Measurements from ENCODE around the gene PRKD3.

The PRKD3 gene

DNA sequence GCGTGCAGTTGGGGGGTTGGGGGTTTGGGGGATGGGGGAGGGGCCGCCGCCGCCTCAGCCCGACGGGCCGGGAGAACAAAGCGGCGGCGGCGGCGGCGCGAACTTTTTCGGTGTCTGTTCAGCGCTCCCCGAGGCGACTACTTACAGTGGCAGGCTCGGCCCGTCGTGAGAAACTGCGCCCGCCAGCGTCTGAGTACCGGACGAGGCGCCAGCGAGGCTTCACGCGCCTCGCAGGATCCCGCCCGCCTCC, 172 bp downstream of the PRKD3 start:
- peak overlapping the region in 1 of 2 donors; percentile 70 for H3K4me3 ChIP-seq (ENCODE audit: low read depth in 1 of 2, low read length in 2 of 2)
- no peaks in the 10 kb centered on the region for H3K27me3 ChIP-seq (ENCODE audit: control insufficient read depth in 1 of 2, insufficient read depth in 2 of 2, low read length in 2 of 2)
- peaks cover 33% of the 10 kb centered on the region for H3K4me1 ChIP-seq (ENCODE audit: insufficient read depth, low read length)
- H3K9ac ChIP-seq (ENCODE audit: low read length): no peak overlapping the region
- H3K9me3 ChIP-seq (ENCODE audit: low read length): no peaks in the 10 kb centered on the region
- H3K36me3 ChIP-seq (ENCODE audit: insufficient read depth, low read length): no peaks in the 10 kb centered on the region
- peak overlapping the region; percentile 72 for H3K27ac ChIP-seq (ENCODE audit: low read depth, low read length)

DNA sequence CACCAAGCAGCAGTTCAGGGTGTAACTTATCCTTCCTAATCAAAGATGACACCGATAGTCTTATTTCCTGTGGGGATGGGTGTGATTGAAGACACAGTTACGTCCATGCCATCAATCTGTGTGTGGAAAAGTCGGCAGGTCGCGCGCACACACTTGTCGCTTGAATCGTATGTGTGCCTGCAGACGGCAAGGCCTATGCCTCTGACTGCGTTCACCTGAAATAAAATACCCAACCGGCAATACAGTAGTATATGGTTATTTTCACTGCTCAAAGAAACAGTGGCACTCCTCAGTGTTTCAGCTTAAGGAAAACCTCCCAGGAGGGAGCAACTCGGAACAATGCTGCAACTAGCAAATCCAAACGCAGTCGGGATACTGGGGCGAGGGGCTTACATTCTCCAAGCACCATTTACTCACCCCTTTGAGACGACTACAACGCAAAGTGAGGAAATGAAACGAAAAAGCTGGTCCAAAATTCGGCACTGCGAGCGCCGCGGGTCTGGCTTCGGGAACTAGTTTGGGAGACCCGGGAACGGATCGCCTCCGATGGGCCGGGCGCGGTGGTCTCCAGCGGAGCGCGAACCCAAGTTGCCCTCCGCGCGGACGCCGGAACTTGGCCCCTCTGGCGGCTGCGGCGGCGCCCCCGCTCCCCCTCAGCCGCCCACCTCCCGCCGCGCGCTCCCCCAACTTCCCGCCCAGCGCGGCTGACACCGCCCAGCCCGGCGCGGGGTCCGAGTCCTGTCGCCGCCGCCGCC, 675 bp downstream of the PRKD3 start:
- Histone ChIP-seq H3K4me1 (ENCODE audit: insufficient read depth, low read length) (peaks cover 38% of the 10 kb centered on the region), H3K27ac (ENCODE audit: low read depth, low read length) (peak overlapping the region; percentile 72), H3K9me3 (ENCODE audit: low read length) (no peaks in the 10 kb centered on the region), H3K27me3 (ENCODE audit: control insufficient read depth in 1 of 2, insufficient read depth in 2 of 2, low read length in 2 of 2) (no peaks in the 10 kb centered on the region), H3K36me3 (ENCODE audit: insufficient read depth, low read length) (no peaks in the 10 kb centered on the region), H3K9ac (ENCODE audit: low read length) (peak overlapping the region; percentile 94), H3K4me3 (ENCODE audit: low read depth in 1 of 2, low read length in 2 of 2) (peak overlapping the region; percentile 70 to 97)

DNA sequence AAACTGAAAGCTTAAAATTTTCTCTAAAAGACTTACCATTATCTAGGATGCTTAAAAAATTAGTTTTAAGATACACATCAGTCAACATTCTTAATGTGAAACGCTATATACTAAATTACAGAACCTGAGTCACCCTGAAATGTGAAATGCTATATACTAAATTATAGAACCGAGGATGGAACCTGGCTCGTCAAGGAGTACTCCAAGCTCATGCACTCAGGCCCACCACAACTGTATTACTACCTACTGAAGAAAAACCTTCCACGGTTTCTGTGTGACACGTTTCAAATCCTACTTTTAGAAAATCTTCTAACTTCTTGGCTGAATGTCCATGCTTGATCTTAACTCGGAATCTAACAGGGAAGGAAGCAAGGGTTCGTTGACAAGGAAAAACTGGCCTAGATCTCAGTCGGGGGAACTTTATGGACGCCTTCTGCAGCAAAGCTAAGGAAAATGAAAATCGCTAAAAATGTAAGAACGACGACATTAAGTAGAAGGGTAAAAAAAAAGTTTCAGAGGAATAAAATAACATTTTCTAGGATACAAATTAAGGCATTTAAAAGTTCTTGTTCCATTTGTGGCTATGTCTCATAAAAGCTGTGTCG, 1.4 kb downstream of the PRKD3 start:
- Histone ChIP-seq H3K27me3 (ENCODE audit: control insufficient read depth in 1 of 2, insufficient read depth in 2 of 2, low read length in 2 of 2) (no peaks in the 10 kb centered on the region), H3K4me3 (ENCODE audit: low read depth in 1 of 2, low read length in 2 of 2) (peak overlapping the region; percentile 70 to 97), H3K9me3 (ENCODE audit: low read length) (no peaks in the 10 kb centered on the region), H3K36me3 (ENCODE audit: insufficient read depth, low read length) (no peaks in the 10 kb centered on the region), H3K9ac (ENCODE audit: low read length) (peak overlapping the region; percentile 94), H3K27ac (ENCODE audit: low read depth, low read length) (peak overlapping the region; percentile 72), H3K4me1 (ENCODE audit: insufficient read depth, low read length) (peaks cover 45% of the 10 kb centered on the region)

DNA sequence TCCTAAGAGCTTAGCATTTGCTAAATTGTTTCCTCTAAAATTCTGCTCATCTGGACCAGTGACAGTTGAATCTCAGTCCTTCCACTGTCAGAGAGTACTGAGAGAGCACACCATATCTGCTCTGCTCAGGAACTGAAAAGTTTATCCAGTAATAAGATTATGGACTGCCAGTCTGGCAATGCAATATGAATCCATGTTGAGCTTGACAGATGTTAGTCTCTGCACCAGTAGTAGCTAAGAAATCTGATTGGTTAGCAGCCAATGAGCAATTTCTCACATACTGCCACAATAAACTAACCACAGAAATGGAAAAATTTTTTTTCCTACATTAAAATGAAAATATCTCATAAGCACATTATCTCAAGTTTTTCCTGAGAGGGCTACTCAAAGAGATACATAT, 2.3 kb downstream of the PRKD3 start:
- Histone ChIP-seq H3K9me3 (ENCODE audit: low read length) (no peaks in the 10 kb centered on the region), H3K27ac (ENCODE audit: low read depth, low read length) (no peak overlapping the region), H3K9ac (ENCODE audit: low read length) (no peak overlapping the region), H3K27me3 (ENCODE audit: control insufficient read depth in 1 of 2, insufficient read depth in 2 of 2, low read length in 2 of 2) (no peaks in the 10 kb centered on the region), H3K4me1 (ENCODE audit: insufficient read depth, low read length) (peaks cover 54% of the 10 kb centered on the region), H3K36me3 (ENCODE audit: insufficient read depth, low read length) (no peaks in the 10 kb centered on the region), H3K4me3 (ENCODE audit: low read depth in 1 of 2, low read length in 2 of 2) (peak overlapping the region in 1 of 2 donors; percentile 97)

DNA sequence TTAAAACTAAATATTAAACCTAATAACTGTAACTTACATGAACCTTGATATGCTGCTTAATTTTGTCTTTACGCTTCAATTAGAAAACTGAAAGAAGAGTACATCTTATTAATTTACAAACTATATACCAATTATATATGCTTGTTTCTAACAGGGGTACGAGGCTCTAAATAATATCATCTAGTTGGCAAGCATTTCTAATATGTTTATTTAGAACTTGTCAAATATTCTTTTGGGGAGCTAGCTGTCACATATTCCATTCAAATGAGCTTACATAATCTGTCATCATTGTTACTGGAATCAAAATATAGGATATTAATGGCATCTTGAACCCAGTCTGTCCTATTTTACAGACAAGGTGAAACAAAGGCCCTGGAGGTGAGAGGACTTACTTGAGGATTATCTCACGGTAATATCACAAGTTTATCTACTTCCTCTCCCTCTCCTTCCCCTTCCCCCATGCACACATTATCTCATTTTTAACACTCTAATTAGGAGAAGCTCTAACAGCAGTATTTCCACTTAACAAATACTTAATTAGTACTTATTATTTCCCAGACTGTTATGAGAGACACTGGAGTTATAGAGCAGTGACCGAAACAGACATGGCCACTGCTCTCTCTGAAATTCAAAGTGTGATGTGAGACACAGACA, 3.5 kb downstream of the PRKD3 start:
- H3K4me1 ChIP-seq (ENCODE audit: insufficient read depth, low read length): peaks cover 59% of the 10 kb centered on the region
- H3K9ac ChIP-seq (ENCODE audit: low read length): no peak overlapping the region
- peak overlapping the region in 1 of 2 donors; percentile 97 for H3K4me3 ChIP-seq (ENCODE audit: low read depth in 1 of 2, low read length in 2 of 2)

DNA sequence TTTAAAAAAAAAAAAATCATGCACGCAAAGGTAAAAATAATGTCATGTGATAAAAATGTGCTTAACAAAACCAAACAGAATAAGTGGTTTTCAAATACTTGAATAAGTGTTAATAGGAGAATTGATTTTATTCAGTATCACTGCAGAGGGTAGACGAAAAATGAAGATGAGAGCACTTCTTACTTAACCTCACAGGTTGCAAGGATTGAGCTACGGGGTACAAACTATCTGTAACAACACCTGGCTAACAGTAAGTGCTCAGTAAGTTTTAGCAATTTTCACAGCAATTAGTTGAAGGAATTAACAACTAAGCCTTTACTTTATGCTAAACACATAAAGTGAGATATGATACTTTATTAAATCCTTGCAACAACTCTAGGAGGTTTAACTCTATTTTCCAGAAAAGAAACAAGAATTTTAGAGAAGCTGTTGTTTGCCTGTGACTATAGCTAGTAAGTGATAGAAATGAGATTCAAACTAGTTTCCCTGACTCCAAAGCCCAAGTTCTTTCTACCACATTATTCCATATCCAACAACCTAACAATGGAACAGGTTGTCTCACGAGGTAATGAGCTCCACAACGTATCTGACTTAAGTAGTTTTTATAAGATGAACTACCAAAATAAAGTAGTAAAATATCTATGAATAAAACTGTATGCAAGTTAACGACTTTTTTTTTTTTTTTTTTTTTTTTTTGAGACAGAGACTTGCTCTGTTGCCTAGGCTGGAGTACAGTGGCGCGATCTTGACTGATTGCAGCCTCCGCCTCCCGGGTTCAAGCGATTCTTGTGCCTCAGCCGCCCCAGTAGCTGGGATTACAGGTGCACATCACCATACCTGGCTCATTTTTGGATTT, 4.7 kb downstream of the PRKD3 start:
- H3K27me3 ChIP-seq (ENCODE audit: control insufficient read depth in 1 of 2, insufficient read depth in 2 of 2, low read length in 2 of 2): no peaks in the 10 kb centered on the region
- H3K4me1 ChIP-seq (ENCODE audit: insufficient read depth, low read length): peaks cover 60% of the 10 kb centered on the region
- H3K9me3 ChIP-seq (ENCODE audit: low read length): no peaks in the 10 kb centered on the region
- no peaks in the 10 kb centered on the region for H3K36me3 ChIP-seq (ENCODE audit: insufficient read depth, low read length)
- H3K9ac ChIP-seq (ENCODE audit: low read length): no peak overlapping the region
- no peak overlapping the region for H3K27ac ChIP-seq (ENCODE audit: low read depth, low read length)
- no peak overlapping the region for H3K4me3 ChIP-seq (ENCODE audit: low read depth in 1 of 2, low read length in 2 of 2)

More for the DNA sequence above, 3.5 kb downstream of the PRKD3 start:
- Histone ChIP-seq H3K36me3 (ENCODE audit: insufficient read depth, low read length) (no peaks in the 10 kb centered on the region), H3K9me3 (ENCODE audit: low read length) (no peaks in the 10 kb centered on the region), H3K27ac (ENCODE audit: low read depth, low read length) (no peak overlapping the region), H3K27me3 (ENCODE audit: control insufficient read depth in 1 of 2, insufficient read depth in 2 of 2, low read length in 2 of 2) (no peaks in the 10 kb centered on the region)

DNA sequence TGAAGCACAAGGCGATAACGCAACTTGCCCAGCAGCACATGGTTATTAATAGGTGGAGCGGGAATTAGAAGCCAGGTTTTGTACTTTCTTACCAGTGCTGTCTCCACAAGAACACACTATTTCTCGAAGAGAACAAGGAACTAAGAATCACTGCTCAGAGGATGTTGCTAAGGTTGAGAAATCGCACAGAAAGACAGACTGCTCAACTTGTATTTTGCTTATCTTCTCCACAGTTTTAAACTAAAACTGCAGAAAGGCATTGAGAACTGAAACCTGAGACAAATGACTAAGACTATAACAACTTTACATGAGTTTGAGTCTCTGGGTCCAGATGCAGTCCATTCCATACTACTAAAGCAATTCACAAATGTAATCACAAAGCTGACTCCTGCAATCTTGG, 6.2 kb downstream of the PRKD3 start:
- no peaks in the 10 kb centered on the region for H3K27me3 ChIP-seq (ENCODE audit: control insufficient read depth in 1 of 2, insufficient read depth in 2 of 2, low read length in 2 of 2)
- no peak overlapping the region for H3K9ac ChIP-seq (ENCODE audit: low read length)
- no peak overlapping the region for H3K4me3 ChIP-seq (ENCODE audit: low read depth in 1 of 2, low read length in 2 of 2)
- no peak overlapping the region for H3K27ac ChIP-seq (ENCODE audit: low read depth, low read length)
- no peaks in the 10 kb centered on the region for H3K36me3 ChIP-seq (ENCODE audit: insufficient read depth, low read length)
- H3K9me3 ChIP-seq (ENCODE audit: low read length): no peaks in the 10 kb centered on the region
- peaks cover 70% of the 10 kb centered on the region for H3K4me1 ChIP-seq (ENCODE audit: insufficient read depth, low read length)

DNA sequence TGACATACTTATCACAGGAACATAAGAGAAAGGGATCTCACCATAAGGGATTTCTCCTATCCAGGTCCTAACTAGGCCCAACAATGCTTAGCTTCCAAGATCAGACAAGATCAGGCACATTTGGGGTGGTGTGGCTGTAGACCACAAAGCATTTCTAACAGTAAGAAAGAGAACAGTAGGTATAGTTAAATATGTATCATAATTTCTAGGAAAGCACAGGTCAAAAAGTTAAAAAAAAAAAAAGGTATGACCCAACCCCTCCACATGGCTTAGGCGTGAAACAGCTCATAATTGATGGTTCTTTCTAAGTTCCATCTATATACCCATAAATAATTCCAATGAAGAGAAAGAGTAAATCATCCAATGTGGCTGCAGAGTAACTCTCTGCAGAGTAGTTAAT, 6.9 kb downstream of the PRKD3 start:
- no peak overlapping the region for H3K4me3 ChIP-seq (ENCODE audit: low read depth in 1 of 2, low read length in 2 of 2)
- no peaks in the 10 kb centered on the region for H3K9me3 ChIP-seq (ENCODE audit: low read length)
- peaks cover 74% of the 10 kb centered on the region for H3K4me1 ChIP-seq (ENCODE audit: insufficient read depth, low read length)
- H3K27me3 ChIP-seq (ENCODE audit: control insufficient read depth in 1 of 2, insufficient read depth in 2 of 2, low read length in 2 of 2): no peaks in the 10 kb centered on the region
- no peaks in the 10 kb centered on the region for H3K36me3 ChIP-seq (ENCODE audit: insufficient read depth, low read length)
- no peak overlapping the region for H3K27ac ChIP-seq (ENCODE audit: low read depth, low read length)
- H3K9ac ChIP-seq (ENCODE audit: low read length): no peak overlapping the region

DNA sequence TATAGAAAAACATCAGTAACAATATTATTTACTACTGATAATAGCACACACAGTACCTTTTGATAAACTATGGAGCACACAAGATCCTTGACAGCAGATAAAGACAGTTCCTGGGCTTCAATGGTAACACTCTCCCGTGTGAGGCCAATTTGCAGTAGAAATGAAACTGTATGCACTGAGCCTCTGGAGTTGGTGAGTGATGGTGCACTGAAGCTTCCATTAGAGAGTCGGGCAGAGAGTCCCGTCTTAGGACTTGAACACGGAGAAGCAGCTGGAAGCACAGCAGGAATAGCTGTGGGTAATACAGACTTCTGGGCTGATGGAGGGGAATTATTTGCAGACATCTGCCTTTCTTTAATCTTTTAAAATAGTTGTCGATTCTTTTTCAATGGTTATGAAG, 8.5 kb downstream of the PRKD3 start:
- Histone ChIP-seq H3K36me3 (ENCODE audit: insufficient read depth, low read length) (no peaks in the 10 kb centered on the region), H3K4me1 (ENCODE audit: insufficient read depth, low read length) (peaks cover 73% of the 10 kb centered on the region), H3K27me3 (ENCODE audit: control insufficient read depth in 1 of 2, insufficient read depth in 2 of 2, low read length in 2 of 2) (no peaks in the 10 kb centered on the region), H3K9ac (ENCODE audit: low read length) (no peak overlapping the region), H3K9me3 (ENCODE audit: low read length) (no peaks in the 10 kb centered on the region), H3K4me3 (ENCODE audit: low read depth in 1 of 2, low read length in 2 of 2) (no peak overlapping the region), H3K27ac (ENCODE audit: low read depth, low read length) (no peak overlapping the region)

DNA sequence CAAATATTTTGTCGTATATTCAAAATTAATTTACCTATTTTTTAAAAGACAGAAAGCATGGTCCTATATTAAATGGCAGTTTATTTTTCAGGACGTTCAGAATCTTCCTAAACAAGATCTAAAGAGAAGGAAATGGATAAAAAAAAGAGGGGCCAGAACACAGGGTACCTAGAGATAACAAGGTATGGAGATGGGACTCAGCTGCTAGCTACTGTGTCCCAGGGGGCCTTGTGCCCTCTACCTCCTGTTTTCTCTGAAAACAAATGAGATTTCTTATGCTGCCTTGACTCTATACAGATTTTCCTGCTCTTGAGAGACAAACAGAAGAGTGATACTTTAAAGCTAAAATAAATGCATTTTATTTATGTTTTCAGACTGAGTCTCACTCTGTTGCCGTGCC, 9.3 kb downstream of the PRKD3 start:
- Histone ChIP-seq H3K9ac (ENCODE audit: low read length) (no peak overlapping the region), H3K27ac (ENCODE audit: low read depth, low read length) (no peak overlapping the region), H3K27me3 (ENCODE audit: control insufficient read depth in 1 of 2, insufficient read depth in 2 of 2, low read length in 2 of 2) (no peaks in the 10 kb centered on the region), H3K4me1 (ENCODE audit: insufficient read depth, low read length) (peaks cover 68% of the 10 kb centered on the region), H3K9me3 (ENCODE audit: low read length) (no peaks in the 10 kb centered on the region), H3K36me3 (ENCODE audit: insufficient read depth, low read length) (no peaks in the 10 kb centered on the region), H3K4me3 (ENCODE audit: low read depth in 1 of 2, low read length in 2 of 2) (no peak overlapping the region)

DNA sequence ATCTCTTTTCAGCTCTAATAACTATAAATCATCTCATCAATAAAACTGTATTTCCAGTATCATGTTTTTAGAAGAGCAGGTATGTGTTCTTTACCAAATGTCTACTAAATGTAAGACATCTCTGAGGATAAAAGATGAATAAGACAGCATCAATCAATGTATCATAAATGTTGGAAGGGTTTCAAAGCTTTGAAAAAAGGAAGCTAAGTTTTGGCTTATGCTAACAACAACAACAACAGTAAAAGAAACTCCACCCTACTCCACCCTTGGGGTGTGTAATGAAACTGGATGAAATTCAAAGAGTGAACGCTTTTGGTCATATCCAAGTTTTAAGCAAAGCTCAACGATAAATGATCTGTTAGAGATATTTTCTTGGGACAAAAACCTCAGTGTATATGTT, 17.1 kb downstream of the PRKD3 start:
- H3K36me3 ChIP-seq (ENCODE audit: insufficient read depth, low read length): no peaks in the 10 kb centered on the region
- H3K4me1 ChIP-seq (ENCODE audit: insufficient read depth, low read length): peaks cover 12% of the 10 kb centered on the region
- no peak overlapping the region for H3K4me3 ChIP-seq (ENCODE audit: low read depth in 1 of 2, low read length in 2 of 2)
- H3K9me3 ChIP-seq (ENCODE audit: low read length): no peaks in the 10 kb centered on the region
- no peak overlapping the region for H3K27ac ChIP-seq (ENCODE audit: low read depth, low read length)
- H3K27me3 ChIP-seq (ENCODE audit: control insufficient read depth in 1 of 2, insufficient read depth in 2 of 2, low read length in 2 of 2): no peaks in the 10 kb centered on the region
- H3K9ac ChIP-seq (ENCODE audit: low read length): no peak overlapping the region
